ES-I3 (cell line): ENCODE measurements around the gene DDIT3.
"Not testable (repeated sequence)": the region's sequence is repeated elsewhere in the genome, so short reads cannot be mapped to it uniquely, and the experiment has no call there.

Experiments
- H3K36me3 ChIP-seq: 2 replicates; pipeline ENCODE4 v1.6.1; 2013; ENCODE audit warnings: mild to moderate bottlenecking, low read length, control low read depth, moderate library complexity; ENCODE audit not compliant: insufficient read depth
- H3K4me1 ChIP-seq: 2 replicates; pipeline ENCODE4 v1.6.1; 2013; ENCODE audit warnings: mild to moderate bottlenecking, control low read depth, low read length; ENCODE audit not compliant: insufficient read depth
- H3K9ac ChIP-seq: 2 replicates; pipeline ENCODE4 v1.6.1; 2013; ENCODE audit warnings: low read depth, mild to moderate bottlenecking, low read length, moderate library complexity
- H3K9me3 ChIP-seq: 2 replicates; pipeline ENCODE4 v1.6.1; 2013; ENCODE audit warnings: mild to moderate bottlenecking, low read length, moderate library complexity; ENCODE audit not compliant: control insufficient read depth, insufficient read depth

Gene DDIT3

GRCh38 chr12:57520053-57520818, at the start of gene DDIT3:
Gene DDIT3 (minus strand): TSS chr12:57520514. CDS start chr12:57517406, 3,108 bp downstream.
- peak within 1 kb of the TSS; percentile 98 for H3K9ac ChIP-seq
- no peaks in the 10 kb centered on the region for H3K9me3 ChIP-seq
- H3K36me3 ChIP-seq = peaks cover 36% of the 10 kb centered on the region
- no peaks in the 10 kb centered on the region; the same call in 1 of the 2 replicates for H3K4me1 ChIP-seq

GRCh38 chr12:57569858-57570257, 49.5 kb upstream of the DDIT3 start:
- H3K9ac ChIP-seq = no peak overlapping the region
- no peaks in the 10 kb centered on the region; the same call in 1 of the 2 replicates for H3K36me3 ChIP-seq
- H3K4me1 ChIP-seq = no peaks in the 10 kb centered on the region
- no peaks in the 10 kb centered on the region for H3K9me3 ChIP-seq

- Histone ChIP-seq H3K9me3 (no peaks in the 10 kb centered on the region), H3K36me3 (no peaks in the 10 kb centered on the region; the same call in 1 of the 2 replicates), H3K9ac (no peak overlapping the region), H3K4me1 (no peaks in the 10 kb centered on the region)
Measured at GRCh38 chr12:57568838-57569237, 48.5 kb upstream of the DDIT3 start.

- no peaks in the 10 kb centered on the region for H3K9me3 ChIP-seq
- H3K9ac ChIP-seq = no peak overlapping the region
- no peaks in the 10 kb centered on the region for H3K4me1 ChIP-seq
- H3K36me3 ChIP-seq = no peaks in the 10 kb centered on the region
Measured at GRCh38 chr12:57564178-57564740, 43.9 kb upstream of the DDIT3 start.

GRCh38 chr12:57563358-57563757, 43.0 kb upstream of the DDIT3 start:
- Histone ChIP-seq H3K9me3 (no peaks in the 10 kb centered on the region), H3K9ac (no peak overlapping the region), H3K36me3 (no peaks in the 10 kb centered on the region), H3K4me1 (no peaks in the 10 kb centered on the region)

- not testable (repeated sequence) for H3K9ac ChIP-seq, H3K9me3 ChIP-seq, H3K36me3 ChIP-seq, H3K4me1 ChIP-seq
Measured at GRCh38 chr12:57561117-57561516, 40.8 kb upstream of the DDIT3 start.

- no peak overlapping the region for H3K9ac ChIP-seq
- H3K4me1 ChIP-seq = no peaks in the 10 kb centered on the region
- no peaks in the 10 kb centered on the region for H3K9me3 ChIP-seq
- H3K36me3 ChIP-seq = no peaks in the 10 kb centered on the region
Measured at GRCh38 chr12:57560516-57560915, 40.2 kb upstream of the DDIT3 start.

GRCh38 chr12:57558864-57559263, 38.5 kb upstream of the DDIT3 start:
- no peaks in the 10 kb centered on the region for H3K4me1 ChIP-seq
- H3K36me3 ChIP-seq = no peaks in the 10 kb centered on the region
- H3K9ac ChIP-seq = no peak overlapping the region
- no peaks in the 10 kb centered on the region for H3K9me3 ChIP-seq

- Histone ChIP-seq H3K9ac (no peak overlapping the region), H3K9me3 (no peaks in the 10 kb centered on the region), H3K36me3 (no peaks in the 10 kb centered on the region)
Measured at GRCh38 chr12:57554897-57555296, 34.6 kb upstream of the DDIT3 start.

GRCh38 chr12:57554453-57554852, 34.1 kb upstream of the DDIT3 start:
- Histone ChIP-seq H3K9ac (no peak overlapping the region), H3K4me1 (peaks cover 7% of the 10 kb centered on the region), H3K36me3 (no peaks in the 10 kb centered on the region), H3K9me3 (no peaks in the 10 kb centered on the region)

More at GRCh38 chr12:57554897-57555296, 34.6 kb upstream of the DDIT3 start:
- H3K4me1 ChIP-seq = peaks cover 7% of the 10 kb centered on the region

- Histone ChIP-seq H3K36me3 (no peaks in the 10 kb centered on the region), H3K4me1 (peaks cover 15% of the 10 kb centered on the region), H3K9me3 (no peaks in the 10 kb centered on the region), H3K9ac (no peak overlapping the region)
Measured at GRCh38 chr12:57553343-57554202, 33.3 kb upstream of the DDIT3 start.

- Histone ChIP-seq H3K36me3 (no peaks in the 10 kb centered on the region), H3K9me3 (no peaks in the 10 kb centered on the region), H3K4me1 (peaks cover 15% of the 10 kb centered on the region), H3K9ac (no peak overlapping the region)
Measured at GRCh38 chr12:57552835-57553313, 32.6 kb upstream of the DDIT3 start.

GRCh38 chr12:57552306-57552651, 32.0 kb upstream of the DDIT3 start:
- no peaks in the 10 kb centered on the region for H3K36me3 ChIP-seq
- H3K9me3 ChIP-seq = no peaks in the 10 kb centered on the region
- H3K4me1 ChIP-seq = peaks cover 15% of the 10 kb centered on the region
- no peak overlapping the region for H3K9ac ChIP-seq

GRCh38 chr12:57551637-57552305, 31.5 kb upstream of the DDIT3 start:
- Histone ChIP-seq H3K4me1 (peaks cover 15% of the 10 kb centered on the region), H3K36me3 (no peaks in the 10 kb centered on the region), H3K9me3 (no peaks in the 10 kb centered on the region), H3K9ac (no peak overlapping the region)
